IMR-90 (cell line): Measurements from ENCODE around the gene FBXO9.

Experiments used
- BHLHE40 ChIP-seq: fragments of 150-350 bp; IDR thresholded peaks from 2 replicates; pipeline ENCODE4 v1.6.1; 2016; ENCODE audit warnings: mild to moderate bottlenecking, low read depth, low read length
- CEBPB ChIP-seq: IDR thresholded peaks from 2 replicates; pipeline ENCODE4 v1.6.1; 2012; ENCODE audit warnings: low read depth, low read length, improper control_type of control experiment
- CHD1 ChIP-seq: IDR thresholded peaks from 2 replicates; pipeline ENCODE4 v1.6.1; 2012; ENCODE audit warnings: low read depth, low read length, improper control_type of control experiment
- CTCF ChIP-seq: conservative IDR thresholded peaks from 2 replicates; pipeline ENCODE4 v1.5.1; 2012; ENCODE audit warnings: mild to moderate bottlenecking, low read depth, low read length, improper control_type of control experiment
- ELK1 ChIP-seq: fragments of 150-350 bp; IDR thresholded peaks from 2 replicates; pipeline ENCODE4 v1.6.1; 2016; ENCODE audit warnings: low read depth, mild to moderate bottlenecking, low read length, moderate library complexity, borderline replicate concordance
- MAFK ChIP-seq: IDR thresholded peaks from 2 replicates; pipeline ENCODE4 v1.6.1; 2012; ENCODE audit warnings: low read depth, low read length, improper control_type of control experiment
- MAZ ChIP-seq: IDR thresholded peaks from 2 replicates; pipeline ENCODE4 v1.6.1; 2012; ENCODE audit warnings: low read depth, mild to moderate bottlenecking, low read length, improper control_type of control experiment, moderate library complexity, borderline replicate concordance
- MXI1 ChIP-seq: IDR thresholded peaks from 2 replicates; pipeline ENCODE4 v1.6.1; 2012; ENCODE audit warnings: low read depth, mild to moderate bottlenecking, low read length, moderate library complexity, borderline replicate concordance
- POLR2A ChIP-seq: IDR thresholded peaks from 2 replicates; pipeline ENCODE4 v1.6.1; 2012; ENCODE audit warnings: mild to moderate bottlenecking, low read depth, low read length
- RAD21 ChIP-seq: IDR thresholded peaks from 2 replicates; pipeline ENCODE4 v1.6.1; 2012; ENCODE audit warnings: low read length, improper control_type of control experiment
- RCOR1 ChIP-seq: IDR thresholded peaks from 2 replicates; pipeline ENCODE4 v1.6.1; 2012; ENCODE audit warnings: mild to moderate bottlenecking, low read length, improper control_type of control experiment; ENCODE audit not compliant: insufficient replicate concordance
- RFX5 ChIP-seq: IDR thresholded peaks from 2 replicates; pipeline ENCODE4 v1.8.0; 2012; ENCODE audit warnings: low read depth, mild to moderate bottlenecking, low read length, moderate library complexity
- SMC3 ChIP-seq: fragments of 150-350 bp; IDR thresholded peaks from 2 replicates; pipeline ENCODE4 v1.6.1; 2016; ENCODE audit warnings: low read depth, mild to moderate bottlenecking, antibody characterized with exemption, low read length, moderate library complexity
- USF2 ChIP-seq: fragments of 150-350 bp; IDR thresholded peaks from 2 replicates; pipeline ENCODE4 v1.6.1; 2017; ENCODE audit warnings: mild to moderate bottlenecking, antibody characterized with exemption, low read length, low read depth

GRCh38 chr6:53062169-53062539 is 3.0 kb upstream of the FBXO9 start:
- TF ChIP-seq CEBPB (no peak), USF2 (no peak), BHLHE40 (no peak), CTCF (no peak), MXI1 (no peak), POLR2A (no peak), RAD21 (no peak), SMC3 (no peak), CHD1 (no peak), MAFK (no peak), ELK1 (no peak), MAZ (no peak), RFX5 (no peak), RCOR1 (no peak)
